WERI-Rb-1 (cell line): ENCODE results near the gene ERCC1.
A peak's percentile ranks its signal among the peaks of the same experiment; 100 is the strongest.
"Not testable (repeated sequence)": the region's sequence is repeated elsewhere in the genome, so short reads cannot be mapped to it uniquely, and the experiment has no call there.

Source experiments
- DNase-seq: peaks from one replicate; pipeline ENCODE4 v3.0.0-alpha.2; 2020
- H3K27ac ChIP-seq: fragments of 250-450 bp; sonication (Bioruptor Pico); 2 replicates; pipeline ENCODE4 v1.5.1; 2020; ENCODE audit warnings: mild to moderate bottlenecking, moderate library complexity
- H3K27me3 ChIP-seq: fragments of 250-450 bp; sonication (Bioruptor Pico); 2 replicates; pipeline ENCODE4 v1.5.1; 2021; ENCODE audit warnings: mild to moderate bottlenecking, low read depth, moderate library complexity; ENCODE audit not compliant: insufficient read depth, severe bottlenecking
- H3K36me3 ChIP-seq: fragments of 250-450 bp; sonication (Bioruptor Pico); 2 replicates; pipeline ENCODE4 v1.5.1; 2020; ENCODE audit warnings: mild to moderate bottlenecking, moderate library complexity
- H3K4me3 ChIP-seq: 2 replicates; pipeline ENCODE4 v1.5.1; 2011; ENCODE audit warnings: low read depth, mild to moderate bottlenecking, control low read depth, low read length
- H3K9me3 ChIP-seq: fragments of 250-450 bp; sonication (Bioruptor Pico); 2 replicates; pipeline ENCODE4 v1.5.1; 2021; ENCODE audit warnings: mild to moderate bottlenecking, moderate library complexity; ENCODE audit not compliant: severe bottlenecking
- CTCF ChIP-seq: IDR thresholded peaks from 2 replicates; pipeline ENCODE4 v1.5.1; 2011; ENCODE audit warnings: low read depth, mild to moderate bottlenecking, control low read depth, inconsistent platforms, low read length

The ERCC1 gene

DNA sequence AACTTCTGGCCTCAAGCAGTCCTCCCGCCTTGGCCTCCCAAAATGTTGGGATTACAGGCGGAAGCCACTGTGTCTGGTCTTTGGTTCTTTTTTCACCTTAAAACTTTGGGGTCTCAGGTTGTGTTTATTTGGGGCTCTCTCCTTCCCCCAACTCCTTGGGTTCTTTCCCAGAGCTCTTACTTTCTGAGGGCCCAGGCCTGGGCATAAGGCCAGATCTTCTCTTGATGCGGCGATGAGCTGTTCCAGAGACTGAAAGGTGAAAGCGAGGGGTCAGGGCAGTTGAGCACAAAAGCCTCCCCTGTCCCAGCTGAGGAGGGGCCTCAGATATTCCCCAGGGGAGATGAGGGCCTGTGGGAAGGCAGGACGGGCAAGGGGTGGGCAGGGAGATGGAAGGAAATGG, 10.2 kb downstream of the ERCC1 start:
- Histone ChIP-seq H3K9me3 (no peaks in the 10 kb centered on the region), H3K27me3 (no peaks in the 10 kb centered on the region), H3K27ac (no peak overlapping the region), H3K36me3 (peaks cover 48% of the 10 kb centered on the region), H3K4me3 (no peak overlapping the region)
- DNase-seq, result no peak
- no peak for TF ChIP-seq CTCF

DNA sequence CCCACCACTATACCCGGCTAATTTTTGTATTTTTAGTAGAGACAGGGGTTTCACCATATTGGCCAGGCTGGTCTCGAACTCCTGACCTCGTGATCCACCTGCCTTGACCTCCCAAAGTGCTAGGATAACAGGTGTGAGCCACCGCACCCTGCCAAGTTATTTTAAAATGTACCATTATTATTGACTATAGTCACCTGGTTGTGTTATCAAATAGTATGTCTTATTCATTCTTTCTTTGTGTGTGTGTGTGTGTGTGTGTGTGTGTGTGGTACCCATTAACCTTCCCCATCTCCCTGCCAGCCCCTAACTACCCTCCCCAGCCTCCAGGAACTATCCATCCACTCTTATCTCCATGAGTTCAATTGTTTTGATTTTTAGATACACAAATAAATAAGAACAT, 13.4 kb downstream of the ERCC1 start:
- H3K36me3 ChIP-seq, result peaks cover 31% of the 10 kb centered on the region
- DNase-seq, result not testable (repeated sequence)

GRCh38 chr19:45409557-45409920, 14.2 kb downstream of the ERCC1 start:
- no peaks in the 10 kb centered on the region for H3K9me3 ChIP-seq
- no peak overlapping the region for H3K4me3 ChIP-seq
- no peaks in the 10 kb centered on the region for H3K27me3 ChIP-seq
- no peak for DNase-seq
- no peak overlapping the region for H3K27ac ChIP-seq
- H3K36me3 ChIP-seq, result peaks cover 26% of the 10 kb centered on the region
- no peak for TF ChIP-seq CTCF

More for the DNA sequence above, 13.4 kb downstream of the ERCC1 start:
- not testable (repeated sequence) for H3K27ac ChIP-seq, H3K27me3 ChIP-seq, H3K4me3 ChIP-seq, H3K9me3 ChIP-seq

GRCh38 chr19:45408830-45409556, 14.7 kb downstream of the ERCC1 start:
- Histone ChIP-seq H3K4me3 (no peak overlapping the region), H3K9me3 (no peaks in the 10 kb centered on the region), H3K36me3 (peaks cover 21% of the 10 kb centered on the region), H3K27me3 (no peaks in the 10 kb centered on the region), H3K27ac (no peak overlapping the region)
- no peak for TF ChIP-seq CTCF
- no peak for DNase-seq

GRCh38 chr19:45408121-45408520, 15.6 kb downstream of the ERCC1 start:
- no peak for TF ChIP-seq CTCF
- Histone ChIP-seq H3K9me3 (no peaks in the 10 kb centered on the region), H3K4me3 (no peak overlapping the region), H3K36me3 (peaks cover 12% of the 10 kb centered on the region; the same call in 1 of the 2 replicates), H3K27me3 (no peaks in the 10 kb centered on the region), H3K27ac (no peak overlapping the region)
- DNase-seq, result no peak

DNA sequence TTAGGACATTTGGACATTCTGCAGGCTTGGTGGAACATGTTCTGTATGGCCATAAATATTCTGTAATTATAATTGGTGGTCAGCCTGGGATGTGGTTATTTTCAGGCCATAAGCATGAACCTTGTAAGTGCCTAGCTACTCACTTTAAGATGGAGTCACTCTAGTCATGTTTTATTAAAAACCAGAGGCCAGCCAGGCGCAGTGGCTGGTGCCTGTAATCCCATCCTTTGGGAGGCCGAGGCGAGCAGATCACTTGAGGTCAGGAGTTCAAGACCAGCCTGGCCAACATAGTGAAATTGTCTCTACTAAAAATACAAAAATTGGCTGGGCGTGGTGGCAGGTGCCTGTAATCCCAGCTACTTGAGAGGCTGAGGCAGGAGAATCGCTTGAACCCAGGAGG, 16.1 kb downstream of the ERCC1 start:
- not testable (repeated sequence) for H3K36me3 ChIP-seq, H3K27me3 ChIP-seq, DNase-seq, H3K4me3 ChIP-seq, H3K9me3 ChIP-seq, H3K27ac ChIP-seq

- Histone ChIP-seq H3K4me3 (peak overlapping the region; percentile 95), H3K9me3 (no peaks in the 10 kb centered on the region), H3K27me3 (no peaks in the 10 kb centered on the region), H3K27ac (no peak overlapping the region; the same call in 1 of the 2 replicates), H3K36me3 (peaks cover 5% of the 10 kb centered on the region; the same call in 1 of the 2 replicates)
- no peak for TF ChIP-seq CTCF
- no peak for DNase-seq
Observed at GRCh38 chr19:45407091-45407375, 16.7 kb downstream of the ERCC1 start.
